ENCODE data around the gene COL23A1.

The COL23A1 gene

DNA sequence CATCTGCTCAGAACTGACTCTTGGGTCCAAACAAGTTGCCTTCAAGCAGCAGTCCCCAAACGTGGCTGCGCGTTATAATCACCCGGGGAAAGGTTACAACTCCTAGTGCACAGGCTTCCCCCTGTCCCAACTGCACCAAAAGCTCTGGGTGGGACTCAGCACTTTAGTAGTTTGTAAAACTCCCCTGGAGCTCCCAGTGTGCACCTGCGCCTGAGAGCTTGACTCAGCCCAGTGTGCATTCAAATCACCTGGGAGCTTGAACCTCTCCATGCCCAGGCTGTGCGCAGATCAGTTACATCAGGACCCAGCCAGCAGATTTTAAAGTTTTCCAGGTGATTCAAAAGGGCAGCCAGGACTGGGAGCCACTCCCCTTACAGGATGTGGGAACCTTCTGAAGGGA lies 151.4 kb downstream of the COL23A1 start:
- Histone ChIP-seq H2AFZ (ENCODE audit: low read length) (no peak overlapping the region), H3F3A (ENCODE audit: insufficient read depth, low read length) (no peaks in the 10 kb centered on the region), H3K79me2 (ENCODE audit: low read length) (no peaks in the 10 kb centered on the region), H3K27ac (ENCODE audit: low read length) (no peak overlapping the region), H3K27me3 (replicated peaks; ENCODE audit: insufficient read depth, low read length) (peaks cover 35% of the 10 kb centered on the region), H3K4me3 (ENCODE audit: low read length) (no peak overlapping the region), H3K36me3 (replicated peaks; ENCODE audit: insufficient read depth, low read length) (no peaks in the 10 kb centered on the region), H4K20me1 (ENCODE audit: insufficient read depth, low read length) (no peaks in the 10 kb centered on the region), H3K9me3 (replicated peaks; ENCODE audit: insufficient read depth, low read length) (no peaks in the 10 kb centered on the region), H3K9me2 (replicated peaks; ENCODE audit: insufficient read depth, low read length) (no peaks in the 10 kb centered on the region), H3K4me2 (ENCODE audit: low read depth, low read length) (no peak overlapping the region), H3K4me1 (ENCODE audit: low read length) (no peaks in the 10 kb centered on the region), H3K9ac (ENCODE audit: low read length) (no peak overlapping the region)
- no peak for DNase-seq
- TF ChIP-seq EZH2 (optimal IDR thresholded peaks at IDR 0.05; ENCODE audit: low read depth, low read length) (no peak), EZH2phosphoT487 (IDR thresholded peaks at IDR 0.05; ENCODE audit: low read length) (no peak)
- TF ChIP-seq, protein P1, sequence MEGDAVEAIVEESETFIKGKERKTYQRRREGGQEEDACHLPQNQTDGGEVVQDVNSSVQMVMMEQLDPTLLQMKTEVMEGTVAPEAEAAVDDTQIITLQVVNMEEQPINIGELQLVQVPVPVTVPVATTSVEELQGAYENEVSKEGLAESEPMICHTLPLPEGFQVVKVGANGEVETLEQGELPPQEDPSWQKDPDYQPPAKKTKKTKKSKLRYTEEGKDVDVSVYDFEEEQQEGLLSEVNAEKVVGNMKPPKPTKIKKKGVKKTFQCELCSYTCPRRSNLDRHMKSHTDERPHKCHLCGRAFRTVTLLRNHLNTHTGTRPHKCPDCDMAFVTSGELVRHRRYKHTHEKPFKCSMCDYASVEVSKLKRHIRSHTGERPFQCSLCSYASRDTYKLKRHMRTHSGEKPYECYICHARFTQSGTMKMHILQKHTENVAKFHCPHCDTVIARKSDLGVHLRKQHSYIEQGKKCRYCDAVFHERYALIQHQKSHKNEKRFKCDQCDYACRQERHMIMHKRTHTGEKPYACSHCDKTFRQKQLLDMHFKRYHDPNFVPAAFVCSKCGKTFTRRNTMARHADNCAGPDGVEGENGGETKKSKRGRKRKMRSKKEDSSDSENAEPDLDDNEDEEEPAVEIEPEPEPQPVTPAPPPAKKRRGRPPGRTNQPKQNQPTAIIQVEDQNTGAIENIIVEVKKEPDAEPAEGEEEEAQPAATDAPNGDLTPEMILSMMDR (IDR thresholded peaks at IDR 0.05; ENCODE audit: low read length), result no peak

DNA sequence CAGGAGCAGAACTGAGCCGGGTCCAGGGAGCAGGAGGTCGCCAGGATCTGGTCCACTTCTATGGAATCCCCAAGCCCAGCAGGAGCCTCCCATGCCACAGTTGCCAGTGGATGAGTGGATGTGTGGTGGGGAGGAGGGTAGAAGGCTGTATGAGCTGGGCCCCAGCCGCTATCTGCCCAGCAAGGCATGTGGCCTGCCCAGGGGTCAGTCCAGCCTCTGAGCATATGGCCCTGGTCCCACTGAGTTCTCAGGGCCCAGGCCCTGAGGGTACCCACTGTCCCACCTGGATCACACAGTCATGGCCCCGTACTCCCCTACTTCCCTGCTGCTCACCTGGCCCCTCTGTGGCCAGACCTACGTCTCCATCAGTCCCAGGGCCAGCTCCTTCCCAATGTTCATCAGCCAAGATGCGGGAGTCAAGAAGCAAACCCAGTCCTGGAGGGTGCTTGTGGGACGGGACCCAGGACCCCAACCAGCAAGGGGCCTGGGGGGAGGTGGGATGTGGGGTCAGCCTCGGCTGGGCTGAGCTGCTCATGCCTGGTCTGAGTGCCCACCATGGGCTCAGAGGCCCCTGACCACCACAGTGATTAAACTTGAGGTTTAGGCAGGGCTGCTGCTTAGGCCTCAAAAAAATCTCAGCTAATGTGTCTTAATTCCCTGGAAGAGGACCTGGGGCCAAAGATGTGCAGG lies 152.7 kb downstream of the COL23A1 start:
- TF ChIP-seq EZH2phosphoT487 (IDR thresholded peaks at IDR 0.05; ENCODE audit: low read length) (no peak), EZH2 (optimal IDR thresholded peaks at IDR 0.05; ENCODE audit: low read depth, low read length) (no peak)
- TF ChIP-seq, protein P1 (IDR thresholded peaks at IDR 0.05; ENCODE audit: low read length), result no peak
- Histone ChIP-seq H2AFZ (ENCODE audit: low read length) (no peak overlapping the region), H3K27me3 (replicated peaks; ENCODE audit: insufficient read depth, low read length) (peaks cover 35% of the 10 kb centered on the region), H3K9me3 (replicated peaks; ENCODE audit: insufficient read depth, low read length) (no peaks in the 10 kb centered on the region), H3K9ac (ENCODE audit: low read length) (no peak overlapping the region), H3F3A (ENCODE audit: insufficient read depth, low read length) (no peaks in the 10 kb centered on the region), H3K4me3 (ENCODE audit: low read length) (no peak overlapping the region), H3K36me3 (replicated peaks; ENCODE audit: insufficient read depth, low read length) (no peaks in the 10 kb centered on the region), H3K27ac (ENCODE audit: low read length) (no peak overlapping the region), H3K79me2 (ENCODE audit: low read length) (no peaks in the 10 kb centered on the region), H3K9me2 (replicated peaks; ENCODE audit: insufficient read depth, low read length) (no peaks in the 10 kb centered on the region), H4K20me1 (ENCODE audit: insufficient read depth, low read length) (no peaks in the 10 kb centered on the region), H3K4me1 (ENCODE audit: low read length) (no peaks in the 10 kb centered on the region), H3K4me2 (ENCODE audit: low read depth, low read length) (no peak overlapping the region)
- DNase-seq, result no peak

DNA sequence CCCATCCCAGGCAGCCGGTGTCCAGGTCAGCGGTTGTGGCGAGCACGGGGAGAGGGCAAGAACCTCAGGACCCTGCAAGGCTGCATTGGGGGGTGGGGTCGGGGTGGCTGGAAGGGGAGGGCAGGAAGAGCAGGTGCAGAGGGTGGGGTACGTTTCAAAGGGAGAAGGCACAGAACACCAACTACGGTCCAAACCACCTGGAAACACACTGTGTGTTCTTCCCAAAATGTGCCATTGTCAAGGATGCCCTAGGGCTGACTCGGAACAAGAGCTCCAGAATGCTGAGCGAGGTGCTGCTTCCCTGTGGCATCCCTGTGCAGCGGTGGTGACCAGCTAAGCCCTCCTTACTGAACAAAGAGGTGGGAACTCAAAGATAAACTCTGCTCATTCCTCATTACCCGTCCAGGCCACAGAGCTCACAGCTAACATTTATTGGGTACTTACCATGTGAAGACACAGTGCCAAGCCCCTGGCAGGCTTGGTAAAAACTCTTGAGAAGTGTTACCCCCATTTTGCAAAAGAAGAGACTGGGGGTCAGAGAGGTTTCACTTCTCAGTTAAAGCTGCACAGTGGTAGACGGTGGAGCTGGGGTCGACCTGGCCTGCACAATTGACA lies 153.8 kb downstream of the COL23A1 start:
- H3K27ac ChIP-seq (ENCODE audit: low read length), result no peak overlapping the region
- TF ChIP-seq EZH2 (optimal IDR thresholded peaks at IDR 0.05; ENCODE audit: low read depth, low read length) (no peak), EZH2phosphoT487 (IDR thresholded peaks at IDR 0.05; ENCODE audit: low read length) (no peak)
- TF ChIP-seq, protein P1 (IDR thresholded peaks at IDR 0.05; ENCODE audit: low read length), result no peak
- no peak overlapping the region for H3K4me2 ChIP-seq (ENCODE audit: low read depth, low read length)
- H3K36me3 ChIP-seq (replicated peaks; ENCODE audit: insufficient read depth, low read length), result no peaks in the 10 kb centered on the region
- H3K27me3 ChIP-seq (replicated peaks; ENCODE audit: insufficient read depth, low read length), result peaks cover 41% of the 10 kb centered on the region
- H2AFZ ChIP-seq (ENCODE audit: low read length), result no peak overlapping the region
- no peaks in the 10 kb centered on the region for H3K9me2 ChIP-seq (replicated peaks; ENCODE audit: insufficient read depth, low read length)
- H4K20me1 ChIP-seq (ENCODE audit: insufficient read depth, low read length), result no peaks in the 10 kb centered on the region
- no peaks in the 10 kb centered on the region for H3F3A ChIP-seq (ENCODE audit: insufficient read depth, low read length)
- H3K4me3 ChIP-seq (ENCODE audit: low read length), result no peak overlapping the region
- no peak for DNase-seq
- no peaks in the 10 kb centered on the region for H3K79me2 ChIP-seq (ENCODE audit: low read length)
- H3K9me3 ChIP-seq (replicated peaks; ENCODE audit: insufficient read depth, low read length), result no peaks in the 10 kb centered on the region
- H3K9ac ChIP-seq (ENCODE audit: low read length), result no peak overlapping the region
- H3K4me1 ChIP-seq (ENCODE audit: low read length), result no peaks in the 10 kb centered on the region

Data from MM.1S (cell line).